SU-DHL-6 (cell line): ENCODE results near the gene LEMD2.

ENCODE experiments used
- EZH2phosphoT487 ChIP-seq: fragments of 200-600 bp; sonication (generic), shearing (Covaris generic); conservative IDR thresholded peaks from 2 replicates; pipeline ENCODE4 v1.6.1; 2018; ENCODE audit warnings: mild to moderate bottlenecking, antibody characterized with exemption, low read length, moderate library complexity, mixed read lengths
- TF ChIP-seq, protein P1 (sequence below): fragments of 200-600 bp; sonication (generic); IDR thresholded peaks from one replicate; pipeline ENCODE4 v1.5.1; 2017; ENCODE audit warnings: antibody characterized with exemption, mild to moderate bottlenecking, low read length, moderate library complexity; ENCODE audit not compliant: insufficient read depth, poor library complexity, severe bottlenecking

- TF ChIP-seq, protein P1, sequence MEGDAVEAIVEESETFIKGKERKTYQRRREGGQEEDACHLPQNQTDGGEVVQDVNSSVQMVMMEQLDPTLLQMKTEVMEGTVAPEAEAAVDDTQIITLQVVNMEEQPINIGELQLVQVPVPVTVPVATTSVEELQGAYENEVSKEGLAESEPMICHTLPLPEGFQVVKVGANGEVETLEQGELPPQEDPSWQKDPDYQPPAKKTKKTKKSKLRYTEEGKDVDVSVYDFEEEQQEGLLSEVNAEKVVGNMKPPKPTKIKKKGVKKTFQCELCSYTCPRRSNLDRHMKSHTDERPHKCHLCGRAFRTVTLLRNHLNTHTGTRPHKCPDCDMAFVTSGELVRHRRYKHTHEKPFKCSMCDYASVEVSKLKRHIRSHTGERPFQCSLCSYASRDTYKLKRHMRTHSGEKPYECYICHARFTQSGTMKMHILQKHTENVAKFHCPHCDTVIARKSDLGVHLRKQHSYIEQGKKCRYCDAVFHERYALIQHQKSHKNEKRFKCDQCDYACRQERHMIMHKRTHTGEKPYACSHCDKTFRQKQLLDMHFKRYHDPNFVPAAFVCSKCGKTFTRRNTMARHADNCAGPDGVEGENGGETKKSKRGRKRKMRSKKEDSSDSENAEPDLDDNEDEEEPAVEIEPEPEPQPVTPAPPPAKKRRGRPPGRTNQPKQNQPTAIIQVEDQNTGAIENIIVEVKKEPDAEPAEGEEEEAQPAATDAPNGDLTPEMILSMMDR, result no peak
- no peak for TF ChIP-seq EZH2phosphoT487
Observed at GRCh38 chr6:33752646-33753015, 36.3 kb downstream of the LEMD2 start.
